ENCODE data around the gene SPACDR. TPM values are rescaled to one million over a fixed set of nuclear protein-coding genes. Genes with fewer than 3 reads are reported as not detected.
"Not testable (repeated sequence)": the region's sequence is repeated elsewhere in the genome, so short reads cannot be mapped to it uniquely, and the experiment has no call there.

The SPACDR gene
- total and polyA plus RNA-seq, 5 donors from 2014 or later = 0.32 to 3.7 (median 0.32) TPM; not detected in 2

GRCh38 chr7:100500743-100501142 is 36.7 kb upstream of the SPACDR start:
- not testable (repeated sequence) for H3K4me1 ChIP-seq (ENCODE audit: control insufficient read depth, insufficient read depth, low read length, poor library complexity, severe bottlenecking); H3K36me3 Mint-ChIP-seq; H3K9me3 Mint-ChIP-seq; H3K27ac Mint-ChIP-seq; ATAC-seq (ENCODE audit: low read depth in 2 of 2); H3K9me3 ChIP-seq (ENCODE audit: control insufficient read depth in 2 of 2, low read length in 2 of 2); H3K36me3 ChIP-seq (ENCODE audit: control insufficient read depth, insufficient read depth, low read length); H3K4me3 Mint-ChIP-seq; H3K27me3 ChIP-seq (ENCODE audit: control insufficient read depth, insufficient read depth, low read length); H3K4me1 Mint-ChIP-seq; H3K4me3 ChIP-seq (ENCODE audit: low read depth, low read length); DNase-seq; H3K27ac ChIP-seq (ENCODE audit: insufficient read depth, low read length, poor library complexity, severe bottlenecking)
- peaks cover 17% of the 10 kb centered on the region for H3K27me3 Mint-ChIP-seq

- Histone ChIP-seq H3K4me3 (ENCODE audit: low read depth, low read length) (no peak overlapping the region), H3K27me3 (ENCODE audit: control insufficient read depth, insufficient read depth, low read length) (no peaks in the 10 kb centered on the region), H3K4me1 (ENCODE audit: control insufficient read depth, insufficient read depth, low read length, poor library complexity, severe bottlenecking) (peaks cover 13% of the 10 kb centered on the region), H3K36me3 (ENCODE audit: control insufficient read depth, insufficient read depth, low read length) (no peaks in the 10 kb centered on the region), H3K27ac (ENCODE audit: insufficient read depth, low read length, poor library complexity, severe bottlenecking) (no peak overlapping the region), H3K9me3 (ENCODE audit: control insufficient read depth in 2 of 2, low read length in 2 of 2) (no peaks in the 10 kb centered on the region)
- ATAC-seq (ENCODE audit: low read depth in 2 of 2) (no peak), DNase-seq (no peak)
- peaks cover 0 to 24% (median 3%) of the 10 kb centered on the region in 4 donors for H3K4me1 Mint-ChIP-seq
- H3K9me3 Mint-ChIP-seq = no peaks in the 10 kb centered on the region
- peaks cover 28% of the 10 kb centered on the region for H3K27me3 Mint-ChIP-seq
- H3K36me3 Mint-ChIP-seq = no peaks in the 10 kb centered on the region
- no peak overlapping the region for H3K27ac Mint-ChIP-seq
- no peak overlapping the region for H3K4me3 Mint-ChIP-seq
These were observed 32.4 kb upstream of the SPACDR start for GRCh38 chr7:100496509-100496908.

- Histone ChIP-seq H3K27ac (ENCODE audit: insufficient read depth, low read length, poor library complexity, severe bottlenecking) (no peak overlapping the region), H3K36me3 (ENCODE audit: control insufficient read depth, insufficient read depth, low read length) (no peaks in the 10 kb centered on the region), H3K4me3 (ENCODE audit: low read depth, low read length) (peak overlapping the region; percentile 13), H3K9me3 (ENCODE audit: control insufficient read depth in 2 of 2, low read length in 2 of 2) (no peaks in the 10 kb centered on the region), H3K4me1 (ENCODE audit: control insufficient read depth, insufficient read depth, low read length, poor library complexity, severe bottlenecking) (peaks cover 13% of the 10 kb centered on the region), H3K27me3 (ENCODE audit: control insufficient read depth, insufficient read depth, low read length) (no peaks in the 10 kb centered on the region)
- Mint-ChIP-seq H3K9me3 (no peaks in the 10 kb centered on the region), H3K36me3 (no peaks in the 10 kb centered on the region), H3K4me3 (peak overlapping the region in 3 of 4 donors; percentile 5 to 82 (median 80)), H3K27ac (peak overlapping the region in 2 of 3 donors; percentile 75 to 86), H3K4me1 (peaks cover 0 to 30% (median 4%) of the 10 kb centered on the region in 4 donors), H3K27me3 (peaks cover 29% of the 10 kb centered on the region)
- ATAC-seq (ENCODE audit: low read depth in 2 of 2) = peak; percentile 82 to 87
- peak in 2 of 3 donors; percentile 57 to 76 for DNase-seq
These were observed 29.6 kb upstream of the SPACDR start for GRCh38 chr7:100493476-100494264.

GRCh38 chr7:100492738-100493475 is 28.8 kb upstream of the SPACDR start:
- peaks cover 0 to 30% (median 4%) of the 10 kb centered on the region in 4 donors for H3K4me1 Mint-ChIP-seq
- Histone ChIP-seq H3K27me3 (ENCODE audit: control insufficient read depth, insufficient read depth, low read length) (no peaks in the 10 kb centered on the region), H3K27ac (ENCODE audit: insufficient read depth, low read length, poor library complexity, severe bottlenecking) (no peak overlapping the region), H3K4me3 (ENCODE audit: low read depth, low read length) (peak overlapping the region; percentile 13), H3K9me3 (ENCODE audit: control insufficient read depth in 2 of 2, low read length in 2 of 2) (no peaks in the 10 kb centered on the region), H3K36me3 (ENCODE audit: control insufficient read depth, insufficient read depth, low read length) (no peaks in the 10 kb centered on the region), H3K4me1 (ENCODE audit: control insufficient read depth, insufficient read depth, low read length, poor library complexity, severe bottlenecking) (peaks cover 13% of the 10 kb centered on the region)
- peaks cover 23% of the 10 kb centered on the region for H3K27me3 Mint-ChIP-seq
- ATAC-seq (ENCODE audit: low read depth in 2 of 2) = no peak
- peak overlapping the region in 2 of 3 donors; percentile 6 to 86 for H3K27ac Mint-ChIP-seq
- peak overlapping the region in 3 of 4 donors; percentile 72 to 82 (median 80) for H3K4me3 Mint-ChIP-seq
- H3K36me3 Mint-ChIP-seq = no peaks in the 10 kb centered on the region
- no peak for DNase-seq
- H3K9me3 Mint-ChIP-seq = no peaks in the 10 kb centered on the region

GRCh38 chr7:100491192-100491578 is 27.1 kb upstream of the SPACDR start:
- H3K36me3 Mint-ChIP-seq = no peaks in the 10 kb centered on the region
- Histone ChIP-seq H3K9me3 (ENCODE audit: control insufficient read depth in 2 of 2, low read length in 2 of 2) (no peaks in the 10 kb centered on the region), H3K4me1 (ENCODE audit: control insufficient read depth, insufficient read depth, low read length, poor library complexity, severe bottlenecking) (peaks cover 13% of the 10 kb centered on the region), H3K27me3 (ENCODE audit: control insufficient read depth, insufficient read depth, low read length) (no peaks in the 10 kb centered on the region), H3K27ac (ENCODE audit: insufficient read depth, low read length, poor library complexity, severe bottlenecking) (no peak overlapping the region), H3K36me3 (ENCODE audit: control insufficient read depth, insufficient read depth, low read length) (no peaks in the 10 kb centered on the region), H3K4me3 (ENCODE audit: low read depth, low read length) (no peak overlapping the region)
- no peaks in the 10 kb centered on the region for H3K9me3 Mint-ChIP-seq
- ATAC-seq (ENCODE audit: low read depth in 2 of 2) (no peak), DNase-seq (no peak)
- H3K4me1 Mint-ChIP-seq = peaks cover 0 to 30% (median 4%) of the 10 kb centered on the region in 4 donors
- no peak overlapping the region for H3K4me3 Mint-ChIP-seq
- peaks cover 21% of the 10 kb centered on the region for H3K27me3 Mint-ChIP-seq
- no peak overlapping the region for H3K27ac Mint-ChIP-seq

- ATAC-seq (ENCODE audit: low read depth in 2 of 2) = no peak
- Mint-ChIP-seq H3K36me3 (no peaks in the 10 kb centered on the region), H3K27ac (peak overlapping the region in 1 of 3 donors; percentile 46)
These were observed 26.6 kb upstream of the SPACDR start for GRCh38 chr7:100490483-100491191.

GRCh38 chr7:100489824-100490223 is 25.8 kb upstream of the SPACDR start:
- no peak overlapping the region for H3K27ac Mint-ChIP-seq
- ATAC-seq (ENCODE audit: low read depth in 2 of 2) = no peak
- H3K9me3 ChIP-seq (ENCODE audit: control insufficient read depth in 2 of 2, low read length in 2 of 2) = no peaks in the 10 kb centered on the region
- H3K4me1 ChIP-seq (ENCODE audit: control insufficient read depth, insufficient read depth, low read length, poor library complexity, severe bottlenecking) = peaks cover 13% of the 10 kb centered on the region
- H3K4me3 Mint-ChIP-seq = no peak overlapping the region
- H3K4me3 ChIP-seq (ENCODE audit: low read depth, low read length) = no peak overlapping the region
- DNase-seq = peak in 1 of 3 donors; percentile 62
- H3K4me1 Mint-ChIP-seq = peaks cover 0 to 30% (median 4%) of the 10 kb centered on the region in 4 donors
- H3K27me3 ChIP-seq (ENCODE audit: control insufficient read depth, insufficient read depth, low read length) = no peaks in the 10 kb centered on the region
- no peaks in the 10 kb centered on the region for H3K9me3 Mint-ChIP-seq
- no peaks in the 10 kb centered on the region for H3K36me3 ChIP-seq (ENCODE audit: control insufficient read depth, insufficient read depth, low read length)
- peaks cover 12% of the 10 kb centered on the region for H3K27me3 Mint-ChIP-seq
- no peaks in the 10 kb centered on the region for H3K36me3 Mint-ChIP-seq
- no peak overlapping the region for H3K27ac ChIP-seq (ENCODE audit: insufficient read depth, low read length, poor library complexity, severe bottlenecking)

More at GRCh38 chr7:100490483-100491191, 26.6 kb upstream of the SPACDR start:
- DNase-seq = no peak
- H3K9me3 Mint-ChIP-seq = no peaks in the 10 kb centered on the region
- Histone ChIP-seq H3K27me3 (ENCODE audit: control insufficient read depth, insufficient read depth, low read length) (no peaks in the 10 kb centered on the region), H3K4me1 (ENCODE audit: control insufficient read depth, insufficient read depth, low read length, poor library complexity, severe bottlenecking) (peaks cover 13% of the 10 kb centered on the region), H3K36me3 (ENCODE audit: control insufficient read depth, insufficient read depth, low read length) (no peaks in the 10 kb centered on the region), H3K9me3 (ENCODE audit: control insufficient read depth in 2 of 2, low read length in 2 of 2) (no peaks in the 10 kb centered on the region), H3K27ac (ENCODE audit: insufficient read depth, low read length, poor library complexity, severe bottlenecking) (no peak overlapping the region), H3K4me3 (ENCODE audit: low read depth, low read length) (no peak overlapping the region)
- no peak overlapping the region for H3K4me3 Mint-ChIP-seq
- H3K4me1 Mint-ChIP-seq = peaks cover 0 to 33% (median 4%) of the 10 kb centered on the region in 4 donors
- peaks cover 18% of the 10 kb centered on the region for H3K27me3 Mint-ChIP-seq
